DMS153 treated with DMSO at 0.1 percent for 48 hours (cell line): ENCODE results near the gene XXYLT1.
"Not testable (repeated sequence)": the region's sequence is repeated elsewhere in the genome, so short reads cannot be mapped to it uniquely, and the experiment has no call there.

Experiments
- DNase-seq: peaks from one replicate; lab custom pipeline; 2025; ENCODE audit not compliant: unreplicated experiment; lab: John Stamatoyannopoulos, UW

XXYLT1 gene

GRCh38 chr3:195050296-195050695 is 220.7 kb downstream of the XXYLT1 start:
- DNase-seq, result not testable (repeated sequence)

GRCh38 chr3:195048059-195048905 is 222.7 kb downstream of the XXYLT1 start:
- DNase-seq, result no peak

GRCh38 chr3:195047536-195047935 is 223.4 kb downstream of the XXYLT1 start:
- DNase-seq, result no peak

GRCh38 chr3:195046441-195046840 is 224.5 kb downstream of the XXYLT1 start:
- DNase-seq, result no peak

- DNase-seq, result no peak
Observed at GRCh38 chr3:195045481-195046210, 225.3 kb downstream of the XXYLT1 start.

GRCh38 chr3:195044411-195044810 is 226.5 kb downstream of the XXYLT1 start:
- DNase-seq, result no peak

GRCh38 chr3:195043607-195044339 is 227.2 kb downstream of the XXYLT1 start:
- no peak for DNase-seq

- no peak for DNase-seq
Observed at GRCh38 chr3:195042743-195043606, 228.0 kb downstream of the XXYLT1 start.

- no peak for DNase-seq
Observed at GRCh38 chr3:195041871-195042742, 228.9 kb downstream of the XXYLT1 start.

- DNase-seq, result no peak
Observed at GRCh38 chr3:195040773-195041520, 230.0 kb downstream of the XXYLT1 start.

GRCh38 chr3:195040094-195040493 is 230.9 kb downstream of the XXYLT1 start:
- DNase-seq, result no peak

- DNase-seq, result no peak
Observed at GRCh38 chr3:195039180-195039843, 231.6 kb downstream of the XXYLT1 start.

- DNase-seq, result no peak
Observed at GRCh38 chr3:195038161-195038560, 232.8 kb downstream of the XXYLT1 start.

- DNase-seq, result not testable (repeated sequence)
Observed at GRCh38 chr3:195037586-195037985, 233.4 kb downstream of the XXYLT1 start.

GRCh38 chr3:195036974-195037373 is 234.0 kb downstream of the XXYLT1 start:
- no peak for DNase-seq

GRCh38 chr3:195036574-195036973 is 234.4 kb downstream of the XXYLT1 start:
- DNase-seq, result no peak

- DNase-seq, result no peak
Observed at GRCh38 chr3:195036203-195036505, 234.8 kb downstream of the XXYLT1 start.

GRCh38 chr3:195035345-195036202 is 235.4 kb downstream of the XXYLT1 start:
- no peak for DNase-seq
